Kidney glomerular epithelial cell (primary cell): ENCODE measurements around the gene FLAD1.

ENCODE experiments used
- DNase-seq: peaks from one replicate; lab custom pipeline; 2025; lab: John Stamatoyannopoulos, UW

Gene FLAD1

DNA sequence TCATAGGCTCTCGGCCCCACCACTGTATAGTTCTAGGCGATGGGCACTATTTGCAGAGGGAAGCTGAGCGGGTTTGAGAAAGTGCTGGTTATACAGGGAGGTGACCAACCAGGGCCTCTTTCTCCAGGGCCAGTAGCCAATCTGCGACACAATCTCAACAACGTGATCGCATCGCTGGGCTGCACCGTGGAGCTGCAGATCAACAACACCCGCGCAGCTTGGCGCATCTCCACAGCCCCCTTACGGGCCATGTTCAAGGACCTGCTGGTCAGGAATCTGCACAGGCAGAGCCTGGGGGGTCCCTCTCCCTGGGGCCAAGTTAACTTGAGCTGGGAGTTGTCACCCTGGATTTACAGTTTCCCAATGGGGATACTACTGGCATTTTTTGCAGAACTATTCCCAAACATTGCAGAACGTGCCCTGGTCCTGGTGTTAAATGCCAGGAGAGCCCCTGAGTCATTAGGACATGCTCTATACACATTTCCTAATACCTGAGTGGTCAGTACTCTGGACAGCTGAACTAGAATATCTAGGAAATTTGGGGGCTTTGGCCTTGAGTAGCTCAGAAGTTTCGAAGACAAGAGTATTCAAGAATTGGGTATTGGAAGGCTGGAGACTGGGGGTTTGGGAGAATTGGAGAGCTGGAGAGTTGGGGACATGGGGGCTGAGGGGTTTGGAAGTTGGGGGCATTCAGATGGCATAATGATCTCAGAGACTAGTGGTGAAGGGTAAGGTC, 57.4 kb downstream of the FLAD1 start:
- DNase-seq = no peak
